NB4 (cell line): ENCODE results near the gene NCAM2.

Source experiments
- DNase-seq: peaks from one replicate; pipeline ENCODE4 v3.0.0; 2010; ENCODE audit warnings: low read depth
- H3K4me3 ChIP-seq: one replicate; pipeline ENCODE4 v1.5.1; 2011; ENCODE audit warnings: mild to moderate bottlenecking, low read depth, low read length, moderate library complexity
- CTCF ChIP-seq: IDR thresholded peaks from one replicate; pipeline ENCODE4 v1.5.1; 2012; ENCODE audit warnings: low read depth, low read length
- MAX ChIP-seq: IDR thresholded peaks from 2 replicates; pipeline ENCODE4 v1.6.1; 2011; ENCODE audit warnings: low read depth, low read length
- MYC ChIP-seq: IDR thresholded peaks from 2 replicates; pipeline ENCODE4 v1.6.1; 2011; ENCODE audit warnings: low read depth, low read length
- POLR2A ChIP-seq: IDR thresholded peaks from 2 replicates; pipeline ENCODE4 v1.6.1; 2011; ENCODE audit warnings: mild to moderate bottlenecking; ENCODE audit not compliant: insufficient read length; ENCODE audit errors: extremely low read depth

The NCAM2 gene

GRCh38 chr21:21262048-21262447 is 263.8 kb downstream of the NCAM2 start:
- no peak for DNase-seq
- TF ChIP-seq MAX (no peak), CTCF (no peak), POLR2A (no peak), MYC (no peak)
- H3K4me3 ChIP-seq = no peak overlapping the region

- no peak overlapping the region for H3K4me3 ChIP-seq
- no peak for TF ChIP-seq POLR2A
- no peak for TF ChIP-seq CTCF
- no peak for DNase-seq
Measured at GRCh38 chr21:21268061-21268471, 269.9 kb downstream of the NCAM2 start.

GRCh38 chr21:21268885-21269284 is 270.7 kb downstream of the NCAM2 start:
- no peak overlapping the region for H3K4me3 ChIP-seq
- no peak for DNase-seq
- no peak for TF ChIP-seq MYC
- no peak for TF ChIP-seq MAX
- no peak for TF ChIP-seq POLR2A
- TF ChIP-seq CTCF = no peak

- TF ChIP-seq CTCF (no peak), POLR2A (no peak), MAX (no peak), MYC (no peak)
- no peak for DNase-seq
- no peak overlapping the region for H3K4me3 ChIP-seq
Measured at GRCh38 chr21:21279193-21279901, 281.1 kb downstream of the NCAM2 start.

- no peak for TF ChIP-seq CTCF
- TF ChIP-seq MYC = no peak
- no peak for TF ChIP-seq MAX
- TF ChIP-seq POLR2A = no peak
- no peak for DNase-seq
Measured at GRCh38 chr21:21283810-21284209, 285.6 kb downstream of the NCAM2 start.

More at GRCh38 chr21:21283810-21284209, 285.6 kb downstream of the NCAM2 start:
- H3K4me3 ChIP-seq = no peak overlapping the region
